ENCODE results near the gene MYBPHL.

DNA sequence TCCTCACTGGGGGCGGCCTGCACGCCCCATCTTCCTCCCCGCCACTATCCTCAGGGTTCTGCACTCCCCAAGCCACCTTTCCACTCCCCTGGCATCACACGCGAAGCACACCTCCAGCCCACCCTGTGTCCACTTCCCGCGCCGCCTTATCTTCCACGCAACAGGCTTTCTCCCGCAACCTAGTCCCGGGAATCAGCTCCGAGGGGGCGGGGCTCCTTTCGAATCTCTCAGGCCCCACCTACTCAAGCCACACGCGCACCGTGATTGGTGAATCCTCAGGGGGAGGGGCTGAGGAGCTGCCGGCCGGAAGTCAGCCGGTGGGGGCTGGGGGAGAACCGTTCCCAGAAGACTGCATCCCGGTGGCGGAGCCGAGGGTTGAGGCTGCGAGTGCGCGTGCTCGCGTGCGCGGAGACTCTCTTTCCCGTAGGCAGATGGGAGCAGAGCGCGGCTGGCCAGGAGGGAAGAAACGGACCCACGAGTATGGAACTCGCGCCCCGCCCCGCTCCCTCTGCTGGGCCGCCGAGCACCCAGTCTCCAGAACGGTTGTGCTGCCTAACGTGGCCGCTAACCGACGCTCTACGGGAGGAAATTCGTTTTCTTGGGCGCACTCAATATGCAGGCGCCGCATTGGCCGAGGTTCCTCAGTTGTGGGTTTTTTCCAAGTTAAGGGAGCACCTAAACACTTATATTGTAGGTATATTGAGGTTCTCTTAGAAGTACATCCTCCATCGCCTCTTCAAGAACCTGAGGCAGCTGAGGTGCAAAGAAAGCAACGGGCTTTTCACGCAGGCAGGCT lies 23.7 kb downstream of the MYBPHL start, which contains the start of gene PSRC1:
- TF ChIP-seq, protein P1, sequence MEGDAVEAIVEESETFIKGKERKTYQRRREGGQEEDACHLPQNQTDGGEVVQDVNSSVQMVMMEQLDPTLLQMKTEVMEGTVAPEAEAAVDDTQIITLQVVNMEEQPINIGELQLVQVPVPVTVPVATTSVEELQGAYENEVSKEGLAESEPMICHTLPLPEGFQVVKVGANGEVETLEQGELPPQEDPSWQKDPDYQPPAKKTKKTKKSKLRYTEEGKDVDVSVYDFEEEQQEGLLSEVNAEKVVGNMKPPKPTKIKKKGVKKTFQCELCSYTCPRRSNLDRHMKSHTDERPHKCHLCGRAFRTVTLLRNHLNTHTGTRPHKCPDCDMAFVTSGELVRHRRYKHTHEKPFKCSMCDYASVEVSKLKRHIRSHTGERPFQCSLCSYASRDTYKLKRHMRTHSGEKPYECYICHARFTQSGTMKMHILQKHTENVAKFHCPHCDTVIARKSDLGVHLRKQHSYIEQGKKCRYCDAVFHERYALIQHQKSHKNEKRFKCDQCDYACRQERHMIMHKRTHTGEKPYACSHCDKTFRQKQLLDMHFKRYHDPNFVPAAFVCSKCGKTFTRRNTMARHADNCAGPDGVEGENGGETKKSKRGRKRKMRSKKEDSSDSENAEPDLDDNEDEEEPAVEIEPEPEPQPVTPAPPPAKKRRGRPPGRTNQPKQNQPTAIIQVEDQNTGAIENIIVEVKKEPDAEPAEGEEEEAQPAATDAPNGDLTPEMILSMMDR (IDR thresholded peaks at IDR 0.05), result peak; percentile 45 to 66 (median 53)
- no peak for TF ChIP-seq EP300 (IDR thresholded peaks at IDR 0.05)
- peak; percentile 47 for TF ChIP-seq POLR2A (IDR thresholded peaks at IDR 0.05; ENCODE audit: low read depth)
